ENCODE results near the gene NDUFAF3.

GRCh38 chr3:49020330-49021212, 1.4 kb upstream of the NDUFAF3 start:
- TF ChIP-seq CTCF (conservative IDR thresholded peaks at IDR 0.05; ENCODE audit: low read length) = peak; percentile 39; the same call in 1 of the 2 replicates
- TF ChIP-seq EZH2phosphoT487 (IDR thresholded peaks at IDR 0.05; ENCODE audit: borderline replicate concordance, low read depth, low read length) = no peak
